Measurements from ENCODE around the gene SLC9C2. TPM values are rescaled to one million over a fixed set of nuclear protein-coding genes. Genes with fewer than 3 reads are reported as not detected.
A peak's percentile ranks its signal among the peaks of the same experiment; 100 is the strongest.

Gene SLC9C2
- total RNA-seq, 1 experiment from 2014 or later: not detected

GRCh38 chr1:173561263-173561662 is 41.6 kb downstream of the SLC9C2 start:
- no peak for DNase-seq
- Histone ChIP-seq H3K27ac (no peak overlapping the region), H3K9me3 (replicated peaks) (no peaks in the 10 kb centered on the region; the same call in 1 of the 2 replicates), H3K4me1 (no peaks in the 10 kb centered on the region), H3K36me3 (no peaks in the 10 kb centered on the region), H3K4me3 (no peak overlapping the region), H3K27me3 (no peaks in the 10 kb centered on the region)

GRCh38 chr1:173560285-173560880 is 42.5 kb downstream of the SLC9C2 start:
- no peak overlapping the region for H3K4me3 ChIP-seq
- DNase-seq: no peak
- no peaks in the 10 kb centered on the region for H3K27me3 ChIP-seq
- no peaks in the 10 kb centered on the region for H3K4me1 ChIP-seq
- H3K27ac ChIP-seq: no peak overlapping the region
- H3K9me3 ChIP-seq (replicated peaks): no peaks in the 10 kb centered on the region; the same call in 1 of the 2 replicates
- no peaks in the 10 kb centered on the region for H3K36me3 ChIP-seq

GRCh38 chr1:173555651-173556305 is 47.1 kb downstream of the SLC9C2 start:
- peak in 1 of 2 experiments; percentile 3 for DNase-seq
- H3K27me3 ChIP-seq: no peaks in the 10 kb centered on the region
- H3K9me3 ChIP-seq (replicated peaks): no peaks in the 10 kb centered on the region
- no peaks in the 10 kb centered on the region for H3K36me3 ChIP-seq
- no peaks in the 10 kb centered on the region for H3K4me1 ChIP-seq
- H3K27ac ChIP-seq: no peak overlapping the region
- H3K4me3 ChIP-seq: no peak overlapping the region

GRCh38 chr1:173554541-173555250 is 48.2 kb downstream of the SLC9C2 start:
- H3K4me3 ChIP-seq: no peak overlapping the region
- H3K27me3 ChIP-seq: no peaks in the 10 kb centered on the region
- no peaks in the 10 kb centered on the region for H3K36me3 ChIP-seq
- no peak for DNase-seq
- H3K4me1 ChIP-seq: no peaks in the 10 kb centered on the region
- H3K27ac ChIP-seq: no peak overlapping the region
- no peaks in the 10 kb centered on the region for H3K9me3 ChIP-seq (replicated peaks)

- Histone ChIP-seq H3K4me3 (no peak overlapping the region), H3K9me3 (replicated peaks) (no peaks in the 10 kb centered on the region), H3K27me3 (no peaks in the 10 kb centered on the region), H3K36me3 (no peaks in the 10 kb centered on the region), H3K27ac (no peak overlapping the region), H3K4me1 (no peaks in the 10 kb centered on the region)
- no peak for DNase-seq
These were observed 48.8 kb downstream of the SLC9C2 start for GRCh38 chr1:173554089-173554488.

GRCh38 chr1:173553312-173553711 is 49.6 kb downstream of the SLC9C2 start:
- H3K4me3 ChIP-seq: no peak overlapping the region
- H3K4me1 ChIP-seq: no peaks in the 10 kb centered on the region
- no peaks in the 10 kb centered on the region for H3K36me3 ChIP-seq
- no peaks in the 10 kb centered on the region for H3K27me3 ChIP-seq
- no peaks in the 10 kb centered on the region for H3K9me3 ChIP-seq (replicated peaks)
- DNase-seq: no peak
- H3K27ac ChIP-seq: no peak overlapping the region

- Histone ChIP-seq H3K4me1 (no peaks in the 10 kb centered on the region), H3K27ac (no peak overlapping the region), H3K4me3 (no peak overlapping the region), H3K36me3 (no peaks in the 10 kb centered on the region), H3K9me3 (replicated peaks) (no peaks in the 10 kb centered on the region), H3K27me3 (no peaks in the 10 kb centered on the region)
- DNase-seq: no peak
These were observed 51.2 kb downstream of the SLC9C2 start for GRCh38 chr1:173551699-173552098.

- Histone ChIP-seq H3K36me3 (no peaks in the 10 kb centered on the region), H3K27ac (no peak overlapping the region), H3K4me1 (no peaks in the 10 kb centered on the region), H3K27me3 (no peaks in the 10 kb centered on the region), H3K9me3 (replicated peaks) (no peaks in the 10 kb centered on the region; the same call in 1 of the 2 replicates), H3K4me3 (no peak overlapping the region)
- DNase-seq: no peak
These were observed 53.1 kb downstream of the SLC9C2 start for GRCh38 chr1:173549813-173550212.

- peaks cover 3% of the 10 kb centered on the region; the same call in 1 of the 2 replicates for H3K9me3 ChIP-seq (replicated peaks)
- no peak overlapping the region for H3K27ac ChIP-seq
- no peaks in the 10 kb centered on the region for H3K4me1 ChIP-seq
- H3K4me3 ChIP-seq: no peak overlapping the region
- no peak for DNase-seq
- H3K27me3 ChIP-seq: no peaks in the 10 kb centered on the region
- H3K36me3 ChIP-seq: no peaks in the 10 kb centered on the region
These were observed 57.2 kb downstream of the SLC9C2 start for GRCh38 chr1:173545688-173546087.

- no peaks in the 10 kb centered on the region for H3K36me3 ChIP-seq
- no peak for DNase-seq
- H3K4me3 ChIP-seq: no peak overlapping the region
- H3K27ac ChIP-seq: no peak overlapping the region
- no peaks in the 10 kb centered on the region for H3K9me3 ChIP-seq (replicated peaks)
- H3K27me3 ChIP-seq: no peaks in the 10 kb centered on the region
- no peaks in the 10 kb centered on the region for H3K4me1 ChIP-seq
These were observed 66.6 kb downstream of the SLC9C2 start for GRCh38 chr1:173536223-173536622.

GRCh38 chr1:173532237-173532636 is 70.6 kb downstream of the SLC9C2 start:
- H3K9me3 ChIP-seq (replicated peaks): no peaks in the 10 kb centered on the region
- no peaks in the 10 kb centered on the region for H3K36me3 ChIP-seq
- no peaks in the 10 kb centered on the region for H3K27me3 ChIP-seq
- no peaks in the 10 kb centered on the region for H3K4me1 ChIP-seq
- H3K4me3 ChIP-seq: no peak overlapping the region
- DNase-seq: no peak
- H3K27ac ChIP-seq: no peak overlapping the region

GRCh38 chr1:173530795-173531693 is 71.8 kb downstream of the SLC9C2 start:
- Histone ChIP-seq H3K36me3 (no peaks in the 10 kb centered on the region), H3K4me3 (no peak overlapping the region), H3K4me1 (no peaks in the 10 kb centered on the region), H3K27me3 (no peaks in the 10 kb centered on the region), H3K9me3 (replicated peaks) (no peaks in the 10 kb centered on the region), H3K27ac (no peak overlapping the region)
- no peak for DNase-seq

- H3K36me3 ChIP-seq: no peaks in the 10 kb centered on the region
- no peak for DNase-seq
- H3K4me1 ChIP-seq: no peaks in the 10 kb centered on the region
- H3K9me3 ChIP-seq (replicated peaks): no peaks in the 10 kb centered on the region
- H3K4me3 ChIP-seq: no peak overlapping the region
- H3K27ac ChIP-seq: no peak overlapping the region
- no peaks in the 10 kb centered on the region for H3K27me3 ChIP-seq
These were observed 73.8 kb downstream of the SLC9C2 start for GRCh38 chr1:173529106-173529505.

- H3K27ac ChIP-seq: no peak overlapping the region
- peak in 1 of 2 experiments; percentile 41 for DNase-seq
- H3K27me3 ChIP-seq: no peaks in the 10 kb centered on the region
- no peaks in the 10 kb centered on the region for H3K4me1 ChIP-seq
- no peaks in the 10 kb centered on the region for H3K36me3 ChIP-seq
- H3K4me3 ChIP-seq: no peak overlapping the region
- H3K9me3 ChIP-seq (replicated peaks): no peaks in the 10 kb centered on the region
These were observed 75.6 kb downstream of the SLC9C2 start for GRCh38 chr1:173527151-173527826.

Measured in SJCRH30 (cell line).